ENCODE results near the gene SSR1.

SSR1 gene

GRCh38 chr6:7238900-7239589, 74.0 kb downstream of the SSR1 start:
- peak; percentile 34 to 83 (median 61) for DNase-seq (ENCODE audit: low read depth in 3 of 3)

GRCh38 chr6:7238526-7238899, 74.5 kb downstream of the SSR1 start:
- DNase-seq (ENCODE audit: low read depth in 3 of 3), result no peak

GRCh38 chr6:7237653-7238188, 75.3 kb downstream of the SSR1 start:
- DNase-seq (ENCODE audit: low read depth in 3 of 3), result no peak

DNA sequence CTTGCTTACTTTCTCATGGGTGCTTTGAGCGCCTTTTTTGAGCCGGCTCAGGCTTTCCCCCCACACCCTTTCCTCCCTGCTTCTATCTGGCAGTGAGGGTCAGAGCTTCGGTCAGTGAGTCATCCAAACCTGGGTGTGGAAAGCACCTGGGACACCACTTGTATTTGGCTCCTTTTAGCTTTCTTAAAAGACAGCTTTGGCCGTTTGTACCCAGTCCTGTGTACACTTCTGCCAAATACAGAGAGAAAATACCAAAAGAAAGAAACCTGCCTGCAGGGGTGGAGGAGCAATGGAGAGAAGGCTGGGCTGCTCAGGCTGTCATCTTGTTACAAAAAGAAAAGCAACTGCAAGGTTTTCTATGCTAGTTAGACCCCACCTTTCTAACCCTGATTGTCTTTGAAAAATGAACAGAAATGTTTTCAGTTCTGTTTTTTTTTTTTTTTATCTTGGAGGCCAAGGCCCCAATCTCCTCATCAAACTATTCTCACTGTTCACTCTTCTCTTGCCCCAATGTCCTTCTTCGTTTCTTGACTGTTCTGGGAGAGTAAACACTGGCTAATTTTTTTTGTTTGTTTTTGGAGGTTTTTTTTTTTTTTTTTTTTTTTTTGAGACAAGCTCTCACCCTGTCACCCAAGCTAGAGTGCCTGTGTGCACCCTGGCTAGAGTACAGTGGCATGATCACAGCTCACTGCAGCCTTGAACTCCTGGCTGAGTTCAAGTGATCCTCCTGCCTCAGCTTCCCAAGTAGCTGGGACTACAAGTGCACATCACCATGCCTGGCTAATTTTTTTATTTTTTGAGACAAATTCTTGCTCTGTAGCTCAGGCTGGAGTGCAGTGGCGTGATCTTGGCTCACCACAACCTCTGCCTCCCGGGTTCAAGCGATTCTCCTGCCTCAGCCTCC, 76.4 kb downstream of the SSR1 start:
- no peak for DNase-seq (ENCODE audit: low read depth in 3 of 3)

DNA sequence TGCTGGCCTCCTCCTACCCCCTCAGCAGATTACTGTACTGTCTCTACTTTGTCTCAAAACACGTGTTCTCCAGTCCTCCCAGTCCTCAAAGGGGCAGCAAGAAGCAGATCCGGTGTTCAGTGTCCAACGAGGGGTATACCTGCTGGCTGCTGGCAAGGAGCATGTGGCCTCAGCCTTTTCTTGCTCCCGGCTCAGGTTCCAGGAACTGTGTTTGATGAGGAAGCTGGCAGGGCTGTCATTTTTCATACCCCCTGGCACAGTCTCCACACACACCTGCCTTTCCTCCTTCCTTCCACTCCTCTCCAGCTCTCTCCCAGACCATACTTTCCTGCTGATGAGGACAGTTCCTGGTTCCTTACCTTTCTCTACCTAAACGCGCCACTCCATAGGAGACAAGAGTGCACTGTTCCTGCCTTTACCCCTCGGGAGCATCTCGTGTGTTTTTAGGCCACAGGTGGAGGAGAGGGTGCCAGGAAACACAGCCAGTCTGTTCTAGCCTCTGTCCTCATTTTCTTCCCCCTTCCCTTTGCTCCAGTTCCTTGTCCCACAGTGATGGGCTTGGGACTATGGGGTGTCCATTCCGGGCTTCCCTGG, 77.2 kb downstream of the SSR1 start:
- DNase-seq (ENCODE audit: low read depth in 3 of 3), result no peak

DNA sequence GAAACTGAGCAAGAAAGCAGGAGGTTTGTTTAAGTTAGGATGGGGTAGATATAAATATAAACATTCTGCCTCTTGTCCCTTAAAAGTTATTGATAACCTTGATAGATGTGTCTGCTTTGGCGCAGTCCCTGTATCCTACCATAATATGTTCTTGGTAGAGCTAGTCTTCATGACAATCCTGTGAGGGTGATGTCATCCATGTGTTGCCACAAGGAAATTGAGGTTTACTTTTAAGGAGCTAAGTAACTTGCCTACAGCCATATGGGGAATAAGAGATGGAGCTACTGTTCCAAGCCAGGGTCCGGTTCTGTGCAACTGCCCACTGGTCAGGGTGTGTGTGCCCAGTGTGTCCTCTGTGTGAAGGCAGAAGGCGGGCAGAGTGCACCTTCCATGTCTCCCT, 78.5 kb downstream of the SSR1 start:
- DNase-seq (ENCODE audit: low read depth in 3 of 3), result no peak

GRCh38 chr6:7232351-7232750, 80.6 kb downstream of the SSR1 start:
- no peak for DNase-seq (ENCODE audit: low read depth in 3 of 3)

DNA sequence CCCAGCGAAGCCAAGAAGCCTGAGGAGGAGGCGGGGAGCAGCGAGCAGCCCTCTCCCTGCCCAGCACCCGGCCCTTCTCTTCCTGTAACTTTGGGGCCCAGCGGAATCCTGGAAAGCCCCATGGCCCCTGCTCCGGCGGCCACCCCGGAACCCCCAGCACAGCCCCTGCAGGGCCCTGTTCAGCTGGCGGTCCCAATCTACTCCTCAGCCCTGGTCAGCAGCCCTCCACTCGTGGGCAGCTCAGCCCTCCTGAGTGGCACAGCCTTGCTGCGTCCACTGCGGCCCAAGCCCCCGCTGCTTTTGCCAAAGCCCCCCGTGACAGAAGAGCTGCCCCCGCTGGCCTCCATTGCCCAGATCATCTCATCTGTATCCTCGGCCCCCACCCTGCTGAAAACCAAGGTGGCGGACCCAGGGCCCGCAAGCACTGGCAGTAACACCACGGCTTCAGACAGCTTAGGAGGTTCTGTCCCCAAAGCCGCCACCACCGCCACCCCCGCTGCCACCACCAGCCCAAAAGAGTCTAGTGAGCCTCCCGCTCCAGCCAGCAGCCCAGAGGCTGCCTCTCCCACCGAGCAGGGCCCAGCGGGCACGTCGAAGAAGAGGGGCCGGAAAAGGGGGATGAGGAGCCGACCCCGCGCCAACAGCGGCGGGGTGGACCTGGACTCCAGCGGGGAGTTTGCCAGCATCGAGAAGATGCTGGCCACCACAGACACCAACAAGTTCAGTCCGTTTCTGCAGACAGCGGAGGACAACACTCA, 81.9 kb downstream of the SSR1 start:
- DNase-seq (ENCODE audit: low read depth in 3 of 3), result no peak

DNA sequence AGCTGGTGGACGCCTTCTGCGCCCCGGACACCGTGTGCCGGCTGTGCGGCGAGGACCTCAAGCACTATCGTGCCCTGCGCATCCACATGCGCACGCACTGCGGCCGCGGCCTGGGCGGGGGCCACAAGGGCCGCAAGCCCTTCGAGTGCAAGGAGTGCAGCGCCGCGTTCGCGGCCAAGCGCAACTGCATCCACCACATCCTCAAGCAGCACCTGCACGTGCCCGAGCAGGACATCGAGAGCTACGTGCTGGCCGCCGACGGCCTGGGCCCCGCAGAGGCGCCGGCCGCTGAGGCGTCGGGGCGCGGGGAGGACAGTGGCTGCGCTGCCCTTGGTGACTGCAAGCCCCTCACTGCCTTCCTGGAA, 82.7 kb downstream of the SSR1 start:
- no peak for DNase-seq (ENCODE audit: low read depth in 3 of 3)

DNA sequence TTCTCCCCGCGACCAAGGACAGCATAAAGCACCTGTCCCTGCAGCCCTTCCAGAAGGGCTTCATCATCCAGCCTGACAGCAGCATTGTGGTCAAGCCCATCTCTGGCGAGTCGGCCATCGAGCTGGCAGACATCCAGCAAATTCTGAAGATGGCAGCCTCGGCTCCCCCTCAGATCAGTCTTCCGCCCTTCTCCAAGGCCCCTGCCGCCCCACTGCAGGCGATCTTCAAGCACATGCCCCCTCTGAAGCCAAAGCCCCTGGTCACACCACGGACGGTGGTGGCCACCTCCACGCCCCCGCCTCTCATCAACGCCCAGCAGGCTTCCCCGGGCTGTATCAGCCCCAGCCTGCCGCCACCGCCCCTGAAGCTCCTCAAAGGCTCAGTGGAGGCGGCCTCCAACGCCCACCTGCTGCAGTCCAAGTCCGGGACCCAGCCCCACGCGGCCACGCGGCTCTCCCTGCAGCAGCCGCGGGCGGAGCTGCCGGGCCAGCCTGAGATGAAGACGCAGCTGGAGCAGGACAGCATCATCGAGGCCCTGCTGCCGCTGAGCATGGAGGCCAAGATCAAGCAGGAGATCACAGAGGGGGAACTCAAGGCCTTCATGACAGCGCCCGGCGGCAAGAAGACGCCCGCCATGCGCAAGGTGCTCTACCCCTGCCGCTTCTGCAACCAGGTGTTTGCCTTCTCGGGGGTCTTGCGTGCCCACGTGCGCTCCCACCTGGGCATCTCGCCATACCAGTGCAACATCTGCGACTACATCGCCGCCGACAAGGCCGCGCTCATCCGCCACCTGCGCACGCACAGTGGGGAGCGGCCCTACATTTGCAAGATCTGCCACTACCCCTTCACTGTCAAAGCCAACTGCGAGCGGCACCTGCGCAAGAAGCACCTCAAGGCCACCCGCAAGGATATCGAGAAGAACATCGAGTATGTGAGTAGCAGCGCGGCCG, 83.3 kb downstream of the SSR1 start:
- no peak for DNase-seq (ENCODE audit: low read depth in 3 of 3)

GRCh38 chr6:7228662-7229375, 84.2 kb downstream of the SSR1 start:
- DNase-seq (ENCODE audit: low read depth in 3 of 3), result no peak

DNA sequence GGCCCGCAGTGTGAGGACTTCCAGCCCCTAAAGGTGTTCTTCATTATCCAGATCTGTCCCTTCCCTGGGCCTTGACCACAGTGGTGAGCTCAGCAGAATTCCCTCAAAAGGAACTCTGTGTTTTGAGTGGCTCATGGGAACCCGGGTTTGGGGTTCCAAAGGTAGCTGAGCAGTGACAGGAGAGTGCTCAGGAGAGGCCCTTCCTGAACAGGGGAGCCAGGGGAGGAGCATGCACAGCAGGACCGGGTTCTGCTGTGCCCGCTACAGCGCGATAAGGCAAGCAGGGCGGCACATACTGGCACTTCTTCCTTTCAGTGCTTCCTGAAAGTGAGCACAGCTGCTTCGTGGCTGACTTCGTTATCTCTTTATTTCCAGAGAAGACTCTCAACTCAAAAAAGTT, 88.3 kb downstream of the SSR1 start:
- DNase-seq (ENCODE audit: low read depth in 3 of 3), result no peak

DNA sequence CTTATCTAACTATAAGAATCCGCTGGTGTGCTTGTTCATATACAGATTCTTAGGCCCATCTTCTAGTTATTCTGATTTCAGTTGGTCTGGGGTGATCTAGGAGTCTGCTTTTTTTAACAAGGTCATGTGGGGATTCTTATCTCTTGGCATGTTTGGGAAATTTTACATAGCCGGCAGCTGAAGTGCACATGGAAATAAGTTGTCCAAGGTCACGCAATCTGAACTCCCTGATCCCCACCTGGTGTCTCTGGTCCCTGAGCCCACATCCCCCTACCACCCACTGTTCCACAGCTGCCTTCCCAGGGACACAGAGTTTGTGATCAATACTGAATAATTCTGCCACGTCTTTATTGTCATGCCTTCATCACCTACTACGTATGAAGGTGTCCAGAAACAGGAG, 90.8 kb downstream of the SSR1 start:
- DNase-seq (ENCODE audit: low read depth in 3 of 3), result no peak

GRCh38 chr6:7219310-7219709, 93.7 kb downstream of the SSR1 start:
- no peak for DNase-seq (ENCODE audit: low read depth in 3 of 3)

- no peak for DNase-seq (ENCODE audit: low read depth in 3 of 3)
These were observed 94.5 kb downstream of the SSR1 start for GRCh38 chr6:7218406-7218988.

Data from stimulated activated CD4-positive, alpha-beta T cell treated with anti-CD3 and anti-CD28 coated beads, TNF-alpha, amount 100 ng/mL, for 24 hours (primary cell).